Measurements from ENCODE around the gene ZNF750.

Gene ZNF750

GRCh38 chr17:82839617-82840292, at the start of gene ZNF750:
Gene ZNF750 (minus strand): TSS chr17:82840022. CDS start chr17:82832454, 7,568 bp downstream.
- no peak for DNase-seq (ENCODE audit: low read depth in 3 of 3, low spot score in 1 of 3)

- no peak for DNase-seq (ENCODE audit: low read depth in 3 of 3, low spot score in 1 of 3)
Observed at GRCh38 chr17:82888583-82889495, 49.0 kb upstream of the ZNF750 start.

GRCh38 chr17:82887255-82888164, 47.7 kb upstream of the ZNF750 start:
- DNase-seq (ENCODE audit: low read depth in 3 of 3, low spot score in 1 of 3), result no peak

GRCh38 chr17:82884970-82885353, 45.1 kb upstream of the ZNF750 start:
- no peak for DNase-seq (ENCODE audit: low read depth in 3 of 3, low spot score in 1 of 3)

GRCh38 chr17:82884341-82884969, 44.6 kb upstream of the ZNF750 start:
- DNase-seq (ENCODE audit: low read depth in 3 of 3, low spot score in 1 of 3), result no peak

GRCh38 chr17:82883419-82884031, 43.7 kb upstream of the ZNF750 start:
- no peak for DNase-seq (ENCODE audit: low read depth in 3 of 3, low spot score in 1 of 3)

GRCh38 chr17:82882715-82883418, 43.0 kb upstream of the ZNF750 start:
- DNase-seq (ENCODE audit: low read depth in 3 of 3, low spot score in 1 of 3), result peak; percentile 39 to 69 (median 66)

- no peak for DNase-seq (ENCODE audit: low read depth in 3 of 3, low spot score in 1 of 3)
Observed at GRCh38 chr17:82881900-82882714, 42.3 kb upstream of the ZNF750 start.

GRCh38 chr17:82881324-82881823, 41.6 kb upstream of the ZNF750 start:
- no peak for DNase-seq (ENCODE audit: low read depth in 3 of 3, low spot score in 1 of 3)

GRCh38 chr17:82880620-82881323, 41.0 kb upstream of the ZNF750 start:
- no peak for DNase-seq (ENCODE audit: low read depth in 3 of 3, low spot score in 1 of 3)

GRCh38 chr17:82879241-82879640, 39.4 kb upstream of the ZNF750 start:
- DNase-seq (ENCODE audit: low read depth in 3 of 3, low spot score in 1 of 3), result no peak

- DNase-seq (ENCODE audit: low read depth in 3 of 3, low spot score in 1 of 3), result no peak
Observed at GRCh38 chr17:82878527-82878926, 38.7 kb upstream of the ZNF750 start.

- DNase-seq (ENCODE audit: low read depth in 3 of 3, low spot score in 1 of 3), result no peak
Observed at GRCh38 chr17:82876602-82877379, 37.0 kb upstream of the ZNF750 start.

GRCh38 chr17:82876149-82876548, 36.3 kb upstream of the ZNF750 start:
- DNase-seq (ENCODE audit: low read depth in 3 of 3, low spot score in 1 of 3), result no peak

GRCh38 chr17:82875407-82875856, 35.6 kb upstream of the ZNF750 start:
- DNase-seq (ENCODE audit: low read depth in 3 of 3, low spot score in 1 of 3), result no peak

- DNase-seq (ENCODE audit: low read depth in 3 of 3, low spot score in 1 of 3), result no peak
Observed at GRCh38 chr17:82874011-82874835, 34.4 kb upstream of the ZNF750 start.

All from stimulated activated CD4-positive, alpha-beta T cell treated with anti-CD3 and anti-CD28 coated beads, TNF-alpha, amount 100 ng/mL, for 1 hour (primary cell).